HepG2 (cell line): ENCODE results near the gene C2CD3. TPM values are rescaled to one million over a fixed set of nuclear protein-coding genes. Genes with fewer than 3 reads are reported as not detected.
A peak's percentile ranks its signal among the peaks of the same experiment; 100 is the strongest.

Experiments used
- CHD2 ChIP-seq: IDR thresholded peaks from 2 replicates; pipeline ENCODE4 v1.6.1; 2011; ENCODE audit warnings: low read depth, low read length, improper control_type of control experiment
- EED ChIP-seq: sonication (generic); formaldehyde crosslinking; IDR thresholded peaks from 2 replicates; pipeline ENCODE4 v1.5.0; 2020; ENCODE audit warnings: mild to moderate bottlenecking, missing genetic modification reagents
- EHMT2 ChIP-seq: fragments of 200-600 bp; sonication (generic); IDR thresholded peaks from 2 replicates; pipeline ENCODE4 v1.7.0; 2017; ENCODE audit warnings: antibody characterized with exemption, low read depth, low read length, borderline replicate concordance
- FIP1L1 ChIP-seq: fragments of 200-400 bp; formaldehyde crosslinking; IDR thresholded peaks from 2 replicates; pipeline ENCODE4 v1.6.1; 2018; ENCODE audit warnings: low read depth, mild to moderate bottlenecking, low read length, moderate library complexity, borderline replicate concordance; ENCODE audit not compliant: insufficient read depth
- FOXC1 ChIP-seq: sonication (generic); formaldehyde crosslinking; IDR thresholded peaks from 2 replicates; pipeline ENCODE4 v1.8.0; 2022; ENCODE audit warnings: mild to moderate bottlenecking, missing genetic modification reagents, borderline replicate concordance
- HNF4A ChIP-seq: sonication (generic); formaldehyde crosslinking; IDR thresholded peaks from 2 replicates; pipeline ENCODE4 v1.4.0; 2020; ENCODE audit warnings: missing genetic modification reagents
- HOXA3 ChIP-seq: sonication (generic); formaldehyde crosslinking; IDR thresholded peaks from 2 replicates; pipeline ENCODE4 v1.5.0; 2020; ENCODE audit warnings: missing genetic modification reagents
- KDM5A ChIP-seq: fragments of 200-600 bp; sonication (generic); IDR thresholded peaks from 2 replicates; pipeline ENCODE4 v1.7.0; 2018; ENCODE audit warnings: antibody characterized with exemption, mild to moderate bottlenecking, low read length, borderline replicate concordance
- KLF12 ChIP-seq: sonication (generic); formaldehyde crosslinking; IDR thresholded peaks from 2 replicates; pipeline ENCODE4 v1.4.0; 2020; ENCODE audit warnings: missing genetic modification reagents, borderline replicate concordance
- MAFK ChIP-seq, 2 experiments: IDR thresholded peaks in 1 of 2; conservative IDR thresholded peaks in 1 of 2; 2 replicates each; pipeline ENCODE4 v1.6.1; 2011; ENCODE audit warnings: improper control_type of control experiment in 2 of 2, low read length in 2 of 2
- NAIF1 ChIP-seq: sonication (generic); formaldehyde crosslinking; IDR thresholded peaks from 2 replicates; pipeline ENCODE4 v1.5.0; 2020; ENCODE audit warnings: mild to moderate bottlenecking, missing genetic modification reagents, borderline replicate concordance
- NFE2 ChIP-seq: sonication (generic); formaldehyde crosslinking; IDR thresholded peaks from 2 replicates; pipeline ENCODE4 v1.4.0; 2020; ENCODE audit warnings: missing genetic modification reagents
- PBX2 ChIP-seq: IDR thresholded peaks from 2 replicates; pipeline ENCODE4 v1.6.1; 2016; ENCODE audit warnings: control low read depth
- ZBTB10 ChIP-seq: sonication (generic); formaldehyde crosslinking; IDR thresholded peaks from 2 replicates; pipeline ENCODE4 v1.4.0; 2020; ENCODE audit warnings: missing genetic modification reagents, borderline replicate concordance
- ZBTB26 ChIP-seq: IDR thresholded peaks from 2 replicates; pipeline ENCODE4 v1.6.1; 2016; ENCODE audit warnings: missing compliant biosample characterization, missing genetic modification reagents, borderline replicate concordance
- ZFX ChIP-seq: sonication (generic); formaldehyde crosslinking; IDR thresholded peaks from 2 replicates; pipeline ENCODE4 v1.4.0; 2020; ENCODE audit warnings: mild to moderate bottlenecking, low read depth, missing genetic modification reagents, moderate library complexity
- ZNF124 ChIP-seq: sonication (generic); formaldehyde crosslinking; IDR thresholded peaks from 2 replicates; pipeline ENCODE4 v1.4.0; 2020; ENCODE audit warnings: missing genetic modification reagents
- ZNF292 ChIP-seq: sonication (generic); formaldehyde crosslinking; IDR thresholded peaks from 2 replicates; pipeline ENCODE4 v1.8.1; 2022; ENCODE audit warnings: mild to moderate bottlenecking, low read depth, missing genetic modification reagents, borderline replicate concordance
- ZNF329 ChIP-seq: sonication (generic); formaldehyde crosslinking; IDR thresholded peaks from 2 replicates; pipeline ENCODE4 v1.9.0; 2021; ENCODE audit warnings: low read depth, mild to moderate bottlenecking, missing genetic modification reagents
- ZNF337 ChIP-seq: sonication (generic); formaldehyde crosslinking; IDR thresholded peaks from 2 replicates; pipeline ENCODE4 v1.5.1; 2020; ENCODE audit warnings: missing genetic modification reagents, low read depth, mild to moderate bottlenecking, borderline replicate concordance
- ZNF484 ChIP-seq: sonication (generic); formaldehyde crosslinking; IDR thresholded peaks from 2 replicates; pipeline ENCODE4 v1.5.1; 2020; ENCODE audit warnings: mild to moderate bottlenecking, low read depth, missing genetic modification reagents, borderline replicate concordance
- ZNF607 ChIP-seq: sonication (generic); formaldehyde crosslinking; IDR thresholded peaks from 2 replicates; pipeline ENCODE4 v1.5.1; 2020; ENCODE audit warnings: missing genetic modification reagents, mild to moderate bottlenecking, borderline replicate concordance
- polyA plus RNA-seq, 8 experiments: library from polyadenylated mRNA; depleted of rRNA in 3 of 8; stranded (reverse) in 7 of 8; unstranded in 1 of 8; fragments of >200 nt; fragmentation: Illumina TruSeq in 4 of 8; extraction: Trizol in 4 of 8; gene quantifications; 2 replicates each; pipeline versions ENCODE4 v1.2.1 to v1.2.3, GENCODE V29; 2011 to 2016; ENCODE audit warnings: low read depth in 4 of 8, missing spikeins in 1 of 8, mixed read lengths in 1 of 8; ENCODE audit not compliant: insufficient read depth in 1 of 8
- total RNA-seq, 5 experiments: library from RNA; depleted of rRNA; stranded (reverse); fragments of >200 nt; fragmentation: Illumina TruSeq; extraction: Trizol; gene quantifications; 2 replicates each; pipeline ENCODE4 v1.2.3, GENCODE V29; 2016; ENCODE audit warnings: low read depth in 1 of 5
- TF ChIP-seq, protein P1 (sequence below): sonication (generic); formaldehyde crosslinking; IDR thresholded peaks from 2 replicates; pipeline ENCODE4 v1.8.1; 2023; ENCODE audit warnings: missing genetic modification reagents, inconsistent platforms, borderline replicate concordance

C2CD3 gene
- total and polyA plus RNA-seq, 2 of the 13 experiments (the other 11 are each of a cell fraction or from before 2014, with no cell fraction given) = 5.5 to 6.4 TPM

GRCh38 chr11:73982990-73983740, 187.6 kb downstream of the C2CD3 start (continued):
- TF ChIP-seq HNF4A (CRISPR knock-in tag) (peak; percentile 27), KDM5A (peak; percentile 29; the same call in 1 of the 2 replicates), FOXC1 (peak; percentile 96), ZFX (CRISPR knock-in tag) (peak; percentile 98), NFE2 (no peak), ZNF484 (CRISPR knock-in tag) (no peak), ZNF607 (CRISPR knock-in tag) (peak; percentile 93), ZBTB26 (CRISPR knock-in tag) (peak; percentile 81), ZNF292 (CRISPR knock-in tag) (peak; percentile 65), MAFK (conservative IDR thresholded peaks at IDR 0.05 in 1 of 2, IDR thresholded peaks at IDR 0.05 in 1 of 2; ENCODE audit: low read length in 2 of 2) (no peak), ZNF124 (CRISPR knock-in tag) (peak; percentile 68; the same call in 1 of the 2 replicates), PBX2 (CRISPR knock-in tag) (no peak), ZNF329 (CRISPR knock-in tag) (0 out of 2 replicates have a peak, but pooled peaks have one; percentile 33), FIP1L1 (no peak), KLF12 (CRISPR knock-in tag) (peak; percentile 91), ZNF337 (CRISPR knock-in tag) (peak; percentile 78; the same call in 1 of the 2 replicates), ZBTB10 (peak; percentile 93), EHMT2 (peak; percentile 59; the same call in 1 of the 2 replicates), CHD2 (no peak), NAIF1 (peak; percentile 88), EED (CRISPR knock-in tag) (no peak; the same call in 1 of the 2 replicates), HOXA3 (CRISPR knock-in tag) (peak; percentile 95)
- TF ChIP-seq, protein P1, sequence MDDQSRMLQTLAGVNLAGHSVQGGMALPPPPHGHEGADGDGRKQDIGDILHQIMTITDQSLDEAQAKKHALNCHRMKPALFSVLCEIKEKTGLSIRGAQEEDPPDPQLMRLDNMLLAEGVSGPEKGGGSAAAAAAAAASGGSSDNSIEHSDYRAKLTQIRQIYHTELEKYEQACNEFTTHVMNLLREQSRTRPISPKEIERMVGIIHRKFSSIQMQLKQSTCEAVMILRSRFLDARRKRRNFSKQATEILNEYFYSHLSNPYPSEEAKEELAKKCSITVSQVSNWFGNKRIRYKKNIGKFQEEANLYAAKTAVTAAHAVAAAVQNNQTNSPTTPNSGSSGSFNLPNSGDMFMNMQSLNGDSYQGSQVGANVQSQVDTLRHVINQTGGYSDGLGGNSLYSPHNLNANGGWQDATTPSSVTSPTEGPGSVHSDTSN (CRISPR knock-in tag) = peak; percentile 85; the same call in 1 of the 2 replicates
